Measurements from ENCODE around the gene BCAS3.

The BCAS3 gene

GRCh38 chr17:61054436-61054835 lies 376.8 kb downstream of the BCAS3 start:
- DNase-seq (ENCODE audit: low read depth in 1 of 2, low spot score in 1 of 2), result no peak

GRCh38 chr17:61057257-61057656 lies 379.6 kb downstream of the BCAS3 start:
- no peak for DNase-seq (ENCODE audit: low read depth in 1 of 2, low spot score in 1 of 2)

- DNase-seq (ENCODE audit: low read depth in 1 of 2, low spot score in 1 of 2), result no peak
These were observed 380.4 kb downstream of the BCAS3 start for GRCh38 chr17:61058066-61058465.

- no peak for DNase-seq (ENCODE audit: low read depth in 1 of 2, low spot score in 1 of 2)
These were observed 385.9 kb downstream of the BCAS3 start for GRCh38 chr17:61063528-61063927.

- no peak for DNase-seq (ENCODE audit: low read depth in 1 of 2, low spot score in 1 of 2)
These were observed 386.7 kb downstream of the BCAS3 start for GRCh38 chr17:61064087-61064951.

GRCh38 chr17:61065263-61065773 lies 387.7 kb downstream of the BCAS3 start:
- DNase-seq (ENCODE audit: low read depth in 1 of 2, low spot score in 1 of 2), result no peak

GRCh38 chr17:61066062-61066461 lies 388.4 kb downstream of the BCAS3 start:
- DNase-seq (ENCODE audit: low read depth in 1 of 2, low spot score in 1 of 2), result no peak

GRCh38 chr17:61070649-61071048 lies 393.0 kb downstream of the BCAS3 start:
- DNase-seq (ENCODE audit: low read depth in 1 of 2, low spot score in 1 of 2), result no peak

- DNase-seq (ENCODE audit: low read depth in 1 of 2, low spot score in 1 of 2), result no peak
These were observed 395.0 kb downstream of the BCAS3 start for GRCh38 chr17:61072648-61073047.

- DNase-seq (ENCODE audit: low read depth in 1 of 2, low spot score in 1 of 2), result no peak
These were observed 395.5 kb downstream of the BCAS3 start for GRCh38 chr17:61073131-61073530.

- DNase-seq (ENCODE audit: low read depth in 1 of 2, low spot score in 1 of 2), result no peak
These were observed 396.3 kb downstream of the BCAS3 start for GRCh38 chr17:61073799-61074513.

- no peak for DNase-seq (ENCODE audit: low read depth in 1 of 2, low spot score in 1 of 2)
These were observed 398.3 kb downstream of the BCAS3 start for GRCh38 chr17:61075988-61076387.

- no peak for DNase-seq (ENCODE audit: low read depth in 1 of 2, low spot score in 1 of 2)
These were observed 399.0 kb downstream of the BCAS3 start for GRCh38 chr17:61076621-61077031.

- DNase-seq (ENCODE audit: low read depth in 1 of 2, low spot score in 1 of 2), result no peak
These were observed 404.3 kb downstream of the BCAS3 start for GRCh38 chr17:61081959-61082358.

GRCh38 chr17:61084260-61084659 lies 406.6 kb downstream of the BCAS3 start:
- no peak for DNase-seq (ENCODE audit: low read depth in 1 of 2, low spot score in 1 of 2)

- DNase-seq (ENCODE audit: low read depth in 1 of 2, low spot score in 1 of 2), result no peak
These were observed 409.4 kb downstream of the BCAS3 start for GRCh38 chr17:61087024-61087423.

- no peak for DNase-seq (ENCODE audit: low read depth in 1 of 2, low spot score in 1 of 2)
These were observed 410.9 kb downstream of the BCAS3 start for GRCh38 chr17:61088556-61088955.

- DNase-seq (ENCODE audit: low read depth in 1 of 2, low spot score in 1 of 2), result no peak
These were observed 413.4 kb downstream of the BCAS3 start for GRCh38 chr17:61091096-61091495.

- DNase-seq (ENCODE audit: low read depth in 1 of 2, low spot score in 1 of 2), result no peak
These were observed 420.1 kb downstream of the BCAS3 start for GRCh38 chr17:61097781-61098180.

- DNase-seq (ENCODE audit: low read depth in 1 of 2, low spot score in 1 of 2), result no peak
These were observed 428.7 kb downstream of the BCAS3 start for GRCh38 chr17:61106354-61106753.

- no peak for DNase-seq (ENCODE audit: low read depth in 1 of 2, low spot score in 1 of 2)
These were observed 438.9 kb downstream of the BCAS3 start for GRCh38 chr17:61116577-61116976.

GRCh38 chr17:61117983-61118382 lies 440.3 kb downstream of the BCAS3 start:
- no peak for DNase-seq (ENCODE audit: low read depth in 1 of 2, low spot score in 1 of 2)

All from activated T-helper 1 cell treated with anti-CD3 and anti-CD28 coated beads, Interleukin-2, amount 50 U/mL, for 16 hours (primary cell).